Gastrocnemius medialis (tissue), 4 donors: Measurements from ENCODE around the gene HABP2. TPM values are rescaled to one million over a fixed set of nuclear protein-coding genes. Genes with fewer than 3 reads are reported as not detected.

ENCODE experiments used
- ATAC-seq, 2 donors: fragments of 150-250 bp; one replicate each; pipeline ENCODE4 v1.9.1; 2016
- DNase-seq, 2 donors: peaks; one replicate each; pipeline ENCODE4 v3.0.0-alpha.2; 2019
- H3K27ac ChIP-seq, 4 donors: fragments of 200-600 bp; sonication (generic); 1 replicate in 1 of 4; 2 replicates in 3 of 4; pipeline ENCODE4 v1.5.1; 2016 to 2018; ENCODE audit warnings: mild to moderate bottlenecking in 2 of 4, moderate library complexity in 1 of 4
- H3K27me3 ChIP-seq, 3 donors: fragments of 200-600 bp; sonication (generic) in 2 of 3; 1 replicate in 1 of 3; 2 replicates in 2 of 3; pipeline versions ENCODE4 v1.5.1 to v1.6.0; 2016 to 2019; ENCODE audit warnings: mild to moderate bottlenecking in 1 of 3, moderate library complexity in 1 of 3
- H3K36me3 ChIP-seq, 2 donors: fragments of 200-600 bp; sonication (generic) in 1 of 2; one replicate each; pipeline ENCODE4 v1.5.1; 2017 to 2018
- H3K4me1 ChIP-seq, 2 donors: fragments of 200-600 bp; sonication (generic) in 1 of 2; one replicate each; pipeline ENCODE4 v1.5.1; 2016 to 2017; ENCODE audit warnings: mild to moderate bottlenecking in 2 of 2
- H3K4me3 ChIP-seq, 4 donors: fragments of 200-600 bp; sonication (generic) in 3 of 4; 1 replicate in 1 of 4; 2 replicates in 3 of 4; pipeline ENCODE4 v1.5.1; 2016 to 2019; ENCODE audit warnings: mild to moderate bottlenecking in 2 of 4
- H3K9me3 ChIP-seq, 3 donors: fragments of 200-600 bp; sonication (generic) in 2 of 3; 1 replicate in 1 of 3; 2 replicates in 2 of 3; pipeline ENCODE4 v1.5.1; 2016 to 2019
- POLR2A ChIP-seq, 2 donors: fragments of 450-650 bp; IDR thresholded peaks; one replicate each; pipeline ENCODE4 v1.6.1; 2017; ENCODE audit warnings: antibody characterized with exemption in 2 of 2, mild to moderate bottlenecking in 2 of 2, moderate library complexity in 2 of 2
- in situ Hi-C, 4 donors: fragments of 200-750 bp; cut with MboI; loops; one replicate each; pipeline versions ENCODE4 v1.15.0 to v1.8.0; 2017; ENCODE audit warnings: low sequenced_read_pairs in 4 of 4
- intact Hi-C: fragments of 100-400 bp; cut with DNase I; formaldehyde crosslinking; loops from one replicate; pipeline ENCODE4 v1.15.1; 2023; ENCODE audit warnings: low total_unique reads
- total RNA-seq, 4 donors: library from RNA; depleted of rRNA; stranded (reverse); fragments of >200 nt; gene quantifications; one replicate each; pipeline versions ENCODE4 v1.1.0 to v1.2.3, GENCODE V29; 2016
- TF ChIP-seq, protein P1 (sequence below), 5 experiments: fragments of 450-650 bp in 3 of 5; fragments of 200-600 bp in 2 of 5; sonication (generic) in 2 of 5; IDR thresholded peaks in 4 of 5; conservative IDR thresholded peaks in 1 of 5; 1 replicate in 4 of 5; 2 replicates in 1 of 5; pipeline ENCODE4 v1.5.1; 2016 to 2019; ENCODE audit warnings: antibody characterized with exemption in 5 of 5, mild to moderate bottlenecking in 3 of 5, moderate library complexity in 3 of 5

The HABP2 gene
- total RNA-seq, 4 donors from 2014 or later: 0.26 to 0.60 TPM; not detected in 2

DNA sequence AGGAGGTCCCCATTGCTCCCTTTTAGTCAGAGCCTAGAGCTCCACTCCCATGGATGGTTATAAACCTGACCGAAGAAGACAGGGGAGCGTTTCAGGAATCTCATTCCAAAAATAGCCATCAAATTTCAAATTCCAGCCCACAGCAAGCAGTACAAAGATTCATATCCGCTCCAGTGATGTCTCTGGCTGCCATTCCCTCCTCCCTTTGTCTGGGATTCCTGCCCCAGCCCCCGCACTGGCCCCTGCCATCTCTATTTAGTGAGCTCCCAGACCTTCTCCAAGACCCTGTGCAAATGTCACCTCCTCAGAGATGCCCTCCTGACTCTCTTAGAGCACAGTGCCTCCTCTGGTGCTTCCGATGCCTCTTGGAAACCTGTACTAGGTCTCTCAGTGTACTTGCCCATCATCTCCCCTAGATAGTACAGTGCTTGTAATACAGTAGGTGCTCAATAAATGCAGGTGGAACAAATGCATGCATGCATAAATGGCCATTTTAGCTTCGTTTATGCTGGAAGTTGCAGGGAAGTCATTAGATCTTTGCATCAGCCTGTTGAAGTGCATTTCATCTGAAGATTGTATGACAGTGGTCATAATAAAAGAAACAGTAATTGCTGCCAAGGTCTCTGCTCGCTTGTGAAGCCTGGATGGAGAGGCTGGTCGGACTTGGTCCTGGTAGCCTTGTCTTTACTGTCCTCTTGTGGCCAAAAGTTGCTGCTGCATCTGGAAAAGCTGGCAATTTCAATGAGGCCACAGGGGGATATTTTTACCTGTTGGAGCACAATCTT, 32.0 kb upstream of the HABP2 start:
- TF ChIP-seq, protein P1, sequence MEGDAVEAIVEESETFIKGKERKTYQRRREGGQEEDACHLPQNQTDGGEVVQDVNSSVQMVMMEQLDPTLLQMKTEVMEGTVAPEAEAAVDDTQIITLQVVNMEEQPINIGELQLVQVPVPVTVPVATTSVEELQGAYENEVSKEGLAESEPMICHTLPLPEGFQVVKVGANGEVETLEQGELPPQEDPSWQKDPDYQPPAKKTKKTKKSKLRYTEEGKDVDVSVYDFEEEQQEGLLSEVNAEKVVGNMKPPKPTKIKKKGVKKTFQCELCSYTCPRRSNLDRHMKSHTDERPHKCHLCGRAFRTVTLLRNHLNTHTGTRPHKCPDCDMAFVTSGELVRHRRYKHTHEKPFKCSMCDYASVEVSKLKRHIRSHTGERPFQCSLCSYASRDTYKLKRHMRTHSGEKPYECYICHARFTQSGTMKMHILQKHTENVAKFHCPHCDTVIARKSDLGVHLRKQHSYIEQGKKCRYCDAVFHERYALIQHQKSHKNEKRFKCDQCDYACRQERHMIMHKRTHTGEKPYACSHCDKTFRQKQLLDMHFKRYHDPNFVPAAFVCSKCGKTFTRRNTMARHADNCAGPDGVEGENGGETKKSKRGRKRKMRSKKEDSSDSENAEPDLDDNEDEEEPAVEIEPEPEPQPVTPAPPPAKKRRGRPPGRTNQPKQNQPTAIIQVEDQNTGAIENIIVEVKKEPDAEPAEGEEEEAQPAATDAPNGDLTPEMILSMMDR (IDR thresholded peaks at IDR 0.05 in 4 of 5, conservative IDR thresholded peaks at IDR 0.05 in 1 of 5): peak; percentile 87 to 98 (median 98)
- no peak for TF ChIP-seq POLR2A (IDR thresholded peaks at IDR 0.05)
- Histone ChIP-seq H3K27ac (no peak overlapping the region), H3K9me3 (no peaks in the 10 kb centered on the region), H3K36me3 (no peaks in the 10 kb centered on the region), H3K27me3 (no peaks in the 10 kb centered on the region), H3K4me3 (no peak overlapping the region), H3K4me1 (peaks cover 0 to 3% of the 10 kb centered on the region in 2 donors)
- ATAC-seq (peak; percentile 86 to 92), DNase-seq (peak; percentile 46 to 62)
- in situ Hi-C loops: no loop called here
- intact Hi-C loops: loop anchor here (1.0 kb wide), 1 partner anchor 42 kb away; no protein-coding TSS in a partner anchor

DNA sequence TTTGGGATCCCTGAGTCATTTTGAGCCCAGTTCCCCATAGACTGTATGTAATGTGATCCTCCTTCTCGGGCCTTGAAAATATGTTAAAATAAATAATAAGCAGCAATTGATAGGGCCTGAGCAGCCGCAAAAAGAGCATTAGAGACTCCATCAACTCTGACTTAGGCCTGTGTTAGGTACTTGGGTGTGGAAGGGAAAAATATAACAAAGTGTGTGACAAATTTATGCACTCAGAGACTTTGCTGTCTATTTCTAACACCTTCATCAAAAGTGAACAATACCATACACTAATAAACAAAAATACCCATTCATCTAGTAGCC, 31.4 kb upstream of the HABP2 start:
- no peaks in the 10 kb centered on the region for H3K27me3 ChIP-seq
- no peak overlapping the region for H3K27ac ChIP-seq
- H3K4me1 ChIP-seq: peaks cover 0 to 3% of the 10 kb centered on the region in 2 donors
- intact Hi-C loops (loop anchor here (1.0 kb wide), 1 partner anchor 42 kb away; no protein-coding TSS in a partner anchor), in situ Hi-C loops (no loop called here)
- DNase-seq (no peak), ATAC-seq (no peak)
- H3K9me3 ChIP-seq: no peaks in the 10 kb centered on the region
- no peak overlapping the region for H3K4me3 ChIP-seq
- no peaks in the 10 kb centered on the region for H3K36me3 ChIP-seq
- TF ChIP-seq POLR2A (IDR thresholded peaks at IDR 0.05): no peak
- TF ChIP-seq, protein P1 (IDR thresholded peaks at IDR 0.05 in 4 of 5, conservative IDR thresholded peaks at IDR 0.05 in 1 of 5): no peak

DNA sequence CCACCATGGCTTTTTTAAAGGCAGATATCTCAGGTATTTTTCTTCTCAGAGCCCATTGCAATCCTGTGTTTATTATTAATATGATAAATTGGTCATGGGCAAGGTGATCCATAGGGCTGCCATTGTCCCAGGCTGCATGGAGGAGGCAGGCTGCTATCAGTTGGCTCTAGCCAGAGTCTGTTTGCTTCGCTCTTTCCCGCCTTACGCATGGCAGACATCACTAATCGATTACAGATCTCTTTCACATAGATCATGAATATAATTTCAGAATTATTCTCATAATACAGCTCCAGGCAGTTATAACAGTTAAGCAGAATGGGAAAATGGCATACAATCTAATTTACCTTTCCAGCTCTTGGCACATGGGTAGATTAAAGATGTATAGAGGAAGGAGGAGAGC, 30.4 kb upstream of the HABP2 start:
- TF ChIP-seq, protein P1 (IDR thresholded peaks at IDR 0.05 in 4 of 5, conservative IDR thresholded peaks at IDR 0.05 in 1 of 5): no peak
- ATAC-seq: no peak
- in situ Hi-C loops: no loop called here
- H3K9me3 ChIP-seq: no peaks in the 10 kb centered on the region
- no peak overlapping the region for H3K4me3 ChIP-seq
- no peaks in the 10 kb centered on the region for H3K27me3 ChIP-seq
- DNase-seq: no peak
- no peak overlapping the region for H3K27ac ChIP-seq
- no peaks in the 10 kb centered on the region for H3K36me3 ChIP-seq
- intact Hi-C loops: no loop called here
- peaks cover 0 to 3% of the 10 kb centered on the region in 2 donors for H3K4me1 ChIP-seq

DNA sequence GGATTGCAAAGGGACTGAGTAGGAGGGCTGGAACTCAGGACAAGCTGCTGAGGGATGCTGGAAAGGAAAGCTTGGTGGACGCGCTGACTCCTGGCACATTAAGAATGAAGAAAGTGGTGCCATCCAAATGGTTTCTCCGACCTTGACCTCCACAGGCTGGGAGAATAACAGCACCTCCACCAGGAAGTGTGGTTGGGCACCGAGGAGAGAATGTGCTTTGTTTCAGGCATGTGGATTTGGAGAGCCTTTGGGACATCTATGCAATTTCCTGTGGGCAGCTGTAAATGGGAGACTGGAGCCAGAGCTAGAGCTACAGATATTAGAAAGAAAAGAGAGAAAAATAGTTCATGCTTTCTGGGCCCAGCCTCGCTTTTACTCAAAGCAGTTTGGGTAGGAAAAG, 29.8 kb upstream of the HABP2 start:
- Histone ChIP-seq H3K4me1 (peaks cover 0 to 3% of the 10 kb centered on the region in 2 donors), H3K27me3 (no peaks in the 10 kb centered on the region), H3K27ac (no peak overlapping the region), H3K9me3 (no peaks in the 10 kb centered on the region), H3K4me3 (no peak overlapping the region), H3K36me3 (no peaks in the 10 kb centered on the region)
- TF ChIP-seq POLR2A (IDR thresholded peaks at IDR 0.05): no peak
- TF ChIP-seq, protein P1 (IDR thresholded peaks at IDR 0.05 in 4 of 5, conservative IDR thresholded peaks at IDR 0.05 in 1 of 5): no peak
- in situ Hi-C loops (no loop called here), intact Hi-C loops (no loop called here)
- ATAC-seq: no peak
- DNase-seq: no peak
